Measurements from ENCODE around the gene PLCB4. TPM values are rescaled to one million over a fixed set of nuclear protein-coding genes. Genes with fewer than 3 reads are reported as not detected.

PLCB4 gene
- polyA plus RNA-seq, 1 donor (not counting 4 experiments of a cell fraction or from before 2014, with no cell fraction given): 4.1 TPM

GRCh38 chr20:9260027-9260426 lies 191.1 kb downstream of the PLCB4 start:
- Histone ChIP-seq H3K79me2 (ENCODE audit: control insufficient read depth, insufficient read depth, low read length) (no peaks in the 10 kb centered on the region), H3K4me1 (ENCODE audit: control insufficient read depth, extremely low read depth, insufficient read depth, low read length) (no peaks in the 10 kb centered on the region), H3K9ac (ENCODE audit: control insufficient read depth, extremely low read depth, insufficient read depth, low read length) (no peak overlapping the region), H4K20me1 (ENCODE audit: control insufficient read depth, extremely low read depth, insufficient read depth, low read length) (no peaks in the 10 kb centered on the region), H3K36me3 (ENCODE audit: control insufficient read depth in 2 of 2, extremely low read depth in 1 of 2, insufficient read depth in 2 of 2, low read length in 2 of 2) (no peaks in the 10 kb centered on the region), H3K4me3 (ENCODE audit: control insufficient read depth in 2 of 3, extremely low read depth in 1 of 3, insufficient read depth in 2 of 3, low read depth in 1 of 3, low read length in 3 of 3) (no peak overlapping the region), H3K9me3 (ENCODE audit: control insufficient read depth, low read depth, low read length) (no peaks in the 10 kb centered on the region), H3K9me1 (ENCODE audit: control insufficient read depth, extremely low read depth, insufficient read depth, low read length) (no peaks in the 10 kb centered on the region), H2AFZ (ENCODE audit: control insufficient read depth, low read length) (no peak overlapping the region), H3K4me2 (ENCODE audit: control insufficient read depth, extremely low read depth, insufficient read depth, low read depth, low read length) (no peak overlapping the region), H3K27ac (ENCODE audit: control insufficient read depth, insufficient read depth, low read length) (no peak overlapping the region), H3K27me3 (ENCODE audit: control insufficient read depth, extremely low read depth, insufficient read depth, low read length) (no peaks in the 10 kb centered on the region)
- no peak for FAIRE-seq
- dilution Hi-C loops (cut with MboI; ENCODE audit: extremely low pct_ligation_motif_present, low sequenced_read_pairs): no loop called here
- TF ChIP-seq EZH2 (IDR thresholded peaks at IDR 0.05; ENCODE audit: low read length) (no peak), CTCF (optimal IDR thresholded peaks at IDR 0.05 in 1 of 3, IDR thresholded peaks at IDR 0.05 in 1 of 3, conservative IDR thresholded peaks at IDR 0.05 in 1 of 3; ENCODE audit: extremely low read depth in 1 of 3, insufficient read depth in 2 of 3, low read length in 3 of 3) (no peak)
- no peak for DNase-seq (ENCODE audit: low read depth, low spot score)

DNA sequence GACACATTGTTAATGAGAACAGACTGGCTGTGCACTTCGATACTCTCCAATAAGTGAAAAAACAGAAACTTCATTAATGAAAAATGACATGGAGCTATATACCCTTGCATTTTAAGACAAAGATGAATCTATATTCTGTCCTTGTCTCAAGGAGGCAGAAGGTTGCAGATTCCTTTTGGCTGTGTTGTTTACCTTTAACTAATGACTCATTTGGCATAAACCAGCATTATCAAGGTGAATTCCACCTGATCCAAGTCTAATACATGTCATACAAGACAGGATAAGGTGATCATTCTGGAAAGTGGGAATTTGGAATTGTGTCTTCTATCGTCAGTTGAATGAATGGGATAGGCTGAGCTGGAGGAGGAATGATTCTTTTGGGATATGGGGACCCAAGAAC lies 192.9 kb downstream of the PLCB4 start:
- no peak for FAIRE-seq
- Histone ChIP-seq H3K9me3 (ENCODE audit: control insufficient read depth, low read depth, low read length) (no peaks in the 10 kb centered on the region), H3K4me3 (ENCODE audit: control insufficient read depth in 2 of 3, extremely low read depth in 1 of 3, insufficient read depth in 2 of 3, low read depth in 1 of 3, low read length in 3 of 3) (no peak overlapping the region), H3K79me2 (ENCODE audit: control insufficient read depth, insufficient read depth, low read length) (no peaks in the 10 kb centered on the region), H3K4me2 (ENCODE audit: control insufficient read depth, extremely low read depth, insufficient read depth, low read depth, low read length) (no peak overlapping the region), H4K20me1 (ENCODE audit: control insufficient read depth, extremely low read depth, insufficient read depth, low read length) (no peaks in the 10 kb centered on the region), H2AFZ (ENCODE audit: control insufficient read depth, low read length) (no peak overlapping the region), H3K4me1 (ENCODE audit: control insufficient read depth, extremely low read depth, insufficient read depth, low read length) (no peaks in the 10 kb centered on the region), H3K27me3 (ENCODE audit: control insufficient read depth, extremely low read depth, insufficient read depth, low read length) (no peaks in the 10 kb centered on the region), H3K9ac (ENCODE audit: control insufficient read depth, extremely low read depth, insufficient read depth, low read length) (no peak overlapping the region), H3K27ac (ENCODE audit: control insufficient read depth, insufficient read depth, low read length) (no peak overlapping the region), H3K9me1 (ENCODE audit: control insufficient read depth, extremely low read depth, insufficient read depth, low read length) (no peaks in the 10 kb centered on the region), H3K36me3 (ENCODE audit: control insufficient read depth in 2 of 2, extremely low read depth in 1 of 2, insufficient read depth in 2 of 2, low read length in 2 of 2) (no peaks in the 10 kb centered on the region)
- DNase-seq (ENCODE audit: low read depth, low spot score): no peak
- TF ChIP-seq CTCF (optimal IDR thresholded peaks at IDR 0.05 in 1 of 3, IDR thresholded peaks at IDR 0.05 in 1 of 3, conservative IDR thresholded peaks at IDR 0.05 in 1 of 3; ENCODE audit: extremely low read depth in 1 of 3, insufficient read depth in 2 of 3, low read length in 3 of 3) (no peak), EZH2 (IDR thresholded peaks at IDR 0.05; ENCODE audit: low read length) (no peak)
- dilution Hi-C loops (cut with MboI; ENCODE audit: extremely low pct_ligation_motif_present, low sequenced_read_pairs): no loop called here
